ENCODE results near the gene GOLGA6L10. TPM values are rescaled to one million over a fixed set of nuclear protein-coding genes. Genes with fewer than 3 reads are reported as not detected.
"Not testable (repeated sequence)": the region's sequence is repeated elsewhere in the genome, so short reads cannot be mapped to it uniquely, and the experiment has no call there.

The GOLGA6L10 gene
- total RNA-seq, 1 experiment from 2014 or later: 1.2 TPM

- CTCF ChIA-PET; intact Hi-C loops (cut with micrococcal nuclease); H3K9ac ChIP-seq (ENCODE audit: low read length); H3K4me2 ChIP-seq (ENCODE audit: low read length); BruUV-seq (replicated peaks); H3K27ac ChIP-seq (ENCODE audit: low read depth, low read length); H3K36me3 ChIP-seq (ENCODE audit: control insufficient read depth in 1 of 2, insufficient read depth in 2 of 2, low read length in 2 of 2); H3K27me3 ChIP-seq (ENCODE audit: insufficient read depth, low read length); RAD21 ChIA-PET (ENCODE audit: low non-redundant PET in 1 of 2, low total read pairs in 2 of 2, uncharacterized antibody in 2 of 2, unreplicated experiment in 2 of 2); H2AFZ ChIP-seq (ENCODE audit: low read depth, low read length, poor library complexity, severe bottlenecking); POLR2A ChIA-PET; ATAC-seq; H3K4me3 ChIP-seq (replicated peaks in 1 of 2; ENCODE audit: low read depth in 1 of 2, low read length in 2 of 2); H3K9me3 ChIP-seq (ENCODE audit: control insufficient read depth in 1 of 2, insufficient read depth in 1 of 2, low read depth in 1 of 2, low read length in 2 of 2); H3K79me2 ChIP-seq (ENCODE audit: insufficient read depth, low read length); H4K20me1 ChIP-seq (ENCODE audit: insufficient read depth); DNase-seq (ENCODE audit: low read depth, low spot score); H3K9me2 ChIP-seq (ENCODE audit: insufficient read depth); H3K4me1 ChIP-seq (ENCODE audit: control insufficient read depth in 1 of 2, insufficient read depth in 2 of 2, low read length in 2 of 2): not testable (repeated sequence)
Observed at GRCh38 chr15:82316247-82317090, 32.8 kb downstream of the GOLGA6L10 start.

DNA sequence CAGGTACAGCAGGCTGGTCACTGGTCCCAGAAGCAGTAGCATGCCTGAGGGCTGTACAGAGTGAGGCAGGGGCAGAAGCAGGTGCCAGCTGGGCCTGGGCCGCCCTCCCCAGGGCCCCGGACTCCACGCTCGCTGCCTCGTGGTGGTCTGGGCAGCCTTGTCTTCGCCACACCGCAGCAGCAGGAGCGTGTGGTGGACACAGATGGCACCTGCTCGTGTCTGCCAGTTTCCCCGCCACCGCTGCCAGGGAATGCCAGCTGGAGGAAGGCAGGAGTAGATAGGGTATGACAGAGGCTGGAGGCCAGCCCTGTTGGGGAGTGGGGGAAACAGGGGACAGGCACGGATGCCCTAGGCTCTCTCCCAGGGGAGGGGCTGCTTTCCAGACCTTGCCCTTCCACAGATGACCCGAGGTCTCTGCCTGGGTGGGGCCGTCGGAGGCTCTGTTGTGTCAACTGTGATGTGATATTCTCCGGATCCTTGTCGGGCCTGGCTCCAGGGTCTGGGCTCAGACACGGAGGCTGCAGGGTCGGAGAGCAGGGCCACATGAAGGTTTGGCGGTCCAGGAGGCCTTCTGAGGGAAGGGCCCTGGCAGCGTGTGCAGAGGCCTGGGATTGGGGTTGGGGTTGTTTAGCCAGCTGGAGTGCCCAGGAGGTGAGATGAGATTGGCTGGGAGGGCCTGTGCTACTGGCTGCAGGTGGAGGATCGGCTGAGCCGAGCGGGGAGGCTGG is 33.6 kb downstream of the GOLGA6L10 start:
- ATAC-seq (no peak), DNase-seq (ENCODE audit: low read depth, low spot score) (no peak)
- Histone ChIP-seq H3K36me3 (ENCODE audit: control insufficient read depth in 1 of 2, insufficient read depth in 2 of 2, low read length in 2 of 2) (no peaks in the 10 kb centered on the region), H3K27me3 (ENCODE audit: insufficient read depth, low read length) (no peaks in the 10 kb centered on the region), H2AFZ (ENCODE audit: low read depth, low read length, poor library complexity, severe bottlenecking) (no peak overlapping the region), H3K4me1 (ENCODE audit: control insufficient read depth in 1 of 2, insufficient read depth in 2 of 2, low read length in 2 of 2) (no peaks in the 10 kb centered on the region), H3K4me3 (replicated peaks in 1 of 2; ENCODE audit: low read depth in 1 of 2, low read length in 2 of 2) (no peak overlapping the region), H3K4me2 (ENCODE audit: low read length) (no peak overlapping the region), H3K9me3 (ENCODE audit: control insufficient read depth in 1 of 2, insufficient read depth in 1 of 2, low read depth in 1 of 2, low read length in 2 of 2) (no peaks in the 10 kb centered on the region), H3K79me2 (ENCODE audit: insufficient read depth, low read length) (no peaks in the 10 kb centered on the region), H3K27ac (ENCODE audit: low read depth, low read length) (no peak overlapping the region), H3K9me2 (ENCODE audit: insufficient read depth) (no peaks in the 10 kb centered on the region), H4K20me1 (ENCODE audit: insufficient read depth) (no peaks in the 10 kb centered on the region), H3K9ac (ENCODE audit: low read length) (no peak overlapping the region)
- intact Hi-C loops (cut with micrococcal nuclease): no loop called here
- no TSS peak for BruUV-seq (replicated peaks)
- CTCF ChIA-PET: no interaction called here
- POLR2A ChIA-PET: no interaction called here
- RAD21 ChIA-PET (ENCODE audit: low non-redundant PET in 1 of 2, low total read pairs in 2 of 2, uncharacterized antibody in 2 of 2, unreplicated experiment in 2 of 2): no interaction called here
- TF ChIP-seq ZFX (IDR thresholded peaks at IDR 0.05) (no peak), POLR2A (IDR thresholded peaks at IDR 0.05; ENCODE audit: borderline replicate concordance, extremely low read depth, insufficient read depth, insufficient read length) (no peak), SP1 (IDR thresholded peaks at IDR 0.05; ENCODE audit: low read depth) (no peak), ELF1 (IDR thresholded peaks at IDR 0.05; ENCODE audit: borderline replicate concordance, low read depth) (no peak), CEBPB (IDR thresholded peaks at IDR 0.05; ENCODE audit: low read depth) (no peak), SRF (IDR thresholded peaks at IDR 0.05; ENCODE audit: low read depth) (no peak), ZBTB33 (IDR thresholded peaks at IDR 0.05; ENCODE audit: extremely low read depth, insufficient replicate concordance, low read length) (no peak), TCF7L2 (IDR thresholded peaks at IDR 0.05; ENCODE audit: borderline replicate concordance, extremely low read depth, insufficient read depth, insufficient read length) (no peak), RAD21 (IDR thresholded peaks at IDR 0.05; ENCODE audit: low read depth) (no peak), YY1 (IDR thresholded peaks at IDR 0.05; ENCODE audit: extremely low read depth, insufficient replicate concordance, low read depth, low read length) (no peak), CBX3 (IDR thresholded peaks at IDR 0.05; ENCODE audit: low read depth) (no peak), POLR2AphosphoS5 (IDR thresholded peaks at IDR 0.05; ENCODE audit: low read depth, low read length) (no peak), SIN3A (IDR thresholded peaks at IDR 0.05; ENCODE audit: low read depth) (no peak)
- TF ChIP-seq, protein P1, sequence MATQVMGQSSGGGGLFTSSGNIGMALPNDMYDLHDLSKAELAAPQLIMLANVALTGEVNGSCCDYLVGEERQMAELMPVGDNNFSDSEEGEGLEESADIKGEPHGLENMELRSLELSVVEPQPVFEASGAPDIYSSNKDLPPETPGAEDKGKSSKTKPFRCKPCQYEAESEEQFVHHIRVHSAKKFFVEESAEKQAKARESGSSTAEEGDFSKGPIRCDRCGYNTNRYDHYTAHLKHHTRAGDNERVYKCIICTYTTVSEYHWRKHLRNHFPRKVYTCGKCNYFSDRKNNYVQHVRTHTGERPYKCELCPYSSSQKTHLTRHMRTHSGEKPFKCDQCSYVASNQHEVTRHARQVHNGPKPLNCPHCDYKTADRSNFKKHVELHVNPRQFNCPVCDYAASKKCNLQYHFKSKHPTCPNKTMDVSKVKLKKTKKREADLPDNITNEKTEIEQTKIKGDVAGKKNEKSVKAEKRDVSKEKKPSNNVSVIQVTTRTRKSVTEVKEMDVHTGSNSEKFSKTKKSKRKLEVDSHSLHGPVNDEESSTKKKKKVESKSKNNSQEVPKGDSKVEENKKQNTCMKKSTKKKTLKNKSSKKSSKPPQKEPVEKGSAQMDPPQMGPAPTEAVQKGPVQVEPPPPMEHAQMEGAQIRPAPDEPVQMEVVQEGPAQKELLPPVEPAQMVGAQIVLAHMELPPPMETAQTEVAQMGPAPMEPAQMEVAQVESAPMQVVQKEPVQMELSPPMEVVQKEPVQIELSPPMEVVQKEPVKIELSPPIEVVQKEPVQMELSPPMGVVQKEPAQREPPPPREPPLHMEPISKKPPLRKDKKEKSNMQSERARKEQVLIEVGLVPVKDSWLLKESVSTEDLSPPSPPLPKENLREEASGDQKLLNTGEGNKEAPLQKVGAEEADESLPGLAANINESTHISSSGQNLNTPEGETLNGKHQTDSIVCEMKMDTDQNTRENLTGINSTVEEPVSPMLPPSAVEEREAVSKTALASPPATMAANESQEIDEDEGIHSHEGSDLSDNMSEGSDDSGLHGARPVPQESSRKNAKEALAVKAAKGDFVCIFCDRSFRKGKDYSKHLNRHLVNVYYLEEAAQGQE (IDR thresholded peaks at IDR 0.05; ENCODE audit: low read depth): no peak

Measured in HCT116 (cell line).